Measurements from ENCODE around the gene CACNA1A. TPM values are rescaled to one million over a fixed set of nuclear protein-coding genes. Genes with fewer than 3 reads are reported as not detected.

CACNA1A gene
- total and polyA plus RNA-seq, 2 of the 4 experiments (the other 2 are of a cell fraction): 5.9 to 15.0 TPM

GRCh38 chr19:13207846-13208671 is 298.2 kb downstream of the CACNA1A start:
- peak overlapping the region; percentile 69 for H3K4ac ChIP-seq (ENCODE audit: low read depth, low read length)
- H3K14ac ChIP-seq (replicated peaks; ENCODE audit: low read depth, low read length): peak overlapping the region; percentile 4
- DNase-seq: peak; percentile 76
- peak overlapping the region; percentile 75 for H3K27ac ChIP-seq (ENCODE audit: insufficient read depth, low read length)
- H2AFZ ChIP-seq (replicated peaks; ENCODE audit: low read length, poor library complexity): peak overlapping the region; percentile 85
- H2AK5ac ChIP-seq (ENCODE audit: low read depth, low read length): no peak overlapping the region
- H2BK20ac ChIP-seq (ENCODE audit: low read depth, low read length): no peak overlapping the region
- no peaks in the 10 kb centered on the region for H4K20me1 ChIP-seq (ENCODE audit: insufficient read depth, low read length)
- CTCF ChIA-PET: no interaction called here
- peak; percentile 73 for ATAC-seq (ENCODE audit: low read depth)
- H3K23ac ChIP-seq (ENCODE audit: low read depth, low read length): no peak overlapping the region
- H3K56ac ChIP-seq (ENCODE audit: extremely low read depth, insufficient read depth, low read length): peak overlapping the region; percentile 4; the same call in 1 of the 2 replicates
- in situ Hi-C loops (cut with MboI; ENCODE audit: low sequenced_read_pairs) (no loop called here), dilution Hi-C loops (cut with HindIII; ENCODE audit: low sequenced_read_pairs, unreplicated experiment) (no loop called here), intact Hi-C loops (cut with micrococcal nuclease) (loop anchor here (5.0 kb wide), 1 partner anchor 46 kb away; no protein-coding TSS in a partner anchor)
- peak overlapping the region; percentile 66 for H3K9ac ChIP-seq (ENCODE audit: low read depth, low read length)
- H2BK15ac ChIP-seq (ENCODE audit: low read depth, low read length): no peak overlapping the region; the same call in 2 of the 3 replicates
- H3K18ac ChIP-seq (ENCODE audit: low read depth, low read length): 0 out of 2 replicates have a peak overlapping the region, but pooled peaks have one; percentile 2
- H3K4me1 ChIP-seq (ENCODE audit: control insufficient read depth, insufficient read depth, low read length): peaks cover 7% of the 10 kb centered on the region
- peak overlapping the region; percentile 94 for H2AK9ac ChIP-seq (replicated peaks; ENCODE audit: low read depth, low read length, poor library complexity)
- peak overlapping the region; percentile 9; the same call in 1 of the 2 replicates for H3K4me3 ChIP-seq (ENCODE audit: insufficient read depth, low read depth, low read length)
- H2BK5ac ChIP-seq (ENCODE audit: low read depth, low read length, poor library complexity, severe bottlenecking): peak overlapping the region; percentile 46
- peaks cover 2% of the 10 kb centered on the region; the same call in 1 of the 2 replicates for H3K36me3 ChIP-seq (ENCODE audit: control insufficient read depth, insufficient read depth, low read length)
- peak overlapping the region; percentile 58 for H2BK120ac ChIP-seq (ENCODE audit: low read depth, low read length)
- H3K27me3 ChIP-seq (ENCODE audit: control insufficient read depth, insufficient read depth, low read length): no peaks in the 10 kb centered on the region
- TF ChIP-seq POLR2A (IDR thresholded peaks at IDR 0.05; ENCODE audit: low read depth, low read length) (no peak), MAZ (IDR thresholded peaks at IDR 0.05; ENCODE audit: borderline replicate concordance, low read depth, low read length) (peak; percentile 70; the same call in 1 of the 2 replicates)
- H4K91ac ChIP-seq (ENCODE audit: insufficient read depth, low read depth, low read length): no peak overlapping the region
- H3K9me1 ChIP-seq (ENCODE audit: insufficient read depth, low read length): no peaks in the 10 kb centered on the region
- peak overlapping the region; percentile 8 to 72; a peak in 2 of 4 replicates for H4K8ac ChIP-seq (ENCODE audit: low read depth in 2 of 2, low read length in 2 of 2)
- H3K9me3 ChIP-seq (ENCODE audit: control insufficient read depth, insufficient read depth, low read length): no peaks in the 10 kb centered on the region
- POLR2A ChIA-PET (ENCODE audit: unreplicated experiment): interaction anchor here (0.7 kb wide), 1 partner anchor 15 kb away, joined by 3 read pairs; no protein-coding TSS in a partner anchor
- H3K4me2 ChIP-seq (ENCODE audit: low read depth, low read length): peak overlapping the region; percentile 40
- no CpG with 5 or more reads among the region's 39 CpGs for WGBS, 2 experiments (ENCODE audit: extremely low coverage in 2 of 2, insufficient read length in 1 of 2)
- BruUV-seq (replicated peaks): no TSS peak
- H3K79me1 ChIP-seq (ENCODE audit: low read depth in 1 of 2, low read length in 2 of 2): no peaks in the 10 kb centered on the region
- H4K5ac ChIP-seq (ENCODE audit: low read depth, low read length): peak overlapping the region; percentile 35; the same call in 1 of the 2 replicates

All from IMR-90 (cell line).